Tibial nerve (tissue), 4 donors: ENCODE measurements around the gene CLEC2D. TPM values are rescaled to one million over a fixed set of nuclear protein-coding genes. Genes with fewer than 3 reads are reported as not detected.

Experiments
- DNase-seq, 2 donors: peaks; one replicate each; pipeline ENCODE4 v3.0.0-alpha.2; 2019; ENCODE audit warnings: low spot score in 2 of 2
- H3K27ac ChIP-seq, 4 donors: fragments of 200-600 bp; sonication (generic) in 3 of 4; one replicate each; pipeline ENCODE4 v1.5.1; 2017 to 2019; ENCODE audit warnings: mild to moderate bottlenecking in 1 of 4
- H3K27me3 ChIP-seq, 2 donors: fragments of 200-600 bp; sonication (generic) in 1 of 2; one replicate each; pipeline versions ENCODE4 v1.5.1 to v1.6.0; 2017 to 2019
- H3K36me3 ChIP-seq, 3 donors: fragments of 200-600 bp; sonication (generic); one replicate each; pipeline ENCODE4 v1.5.1; 2018 to 2019
- H3K4me1 ChIP-seq, 4 donors: fragments of 200-600 bp; sonication (generic) in 3 of 4; one replicate each; pipeline ENCODE4 v1.5.1; 2017 to 2019
- H3K4me3 ChIP-seq, 4 donors: fragments of 200-600 bp; sonication (generic) in 3 of 4; one replicate each; pipeline ENCODE4 v1.5.1; 2017 to 2019; ENCODE audit warnings: mild to moderate bottlenecking in 1 of 4, moderate library complexity in 1 of 4
- H3K9me3 ChIP-seq, 4 donors: fragments of 200-600 bp; sonication (generic) in 3 of 4; one replicate each; pipeline ENCODE4 v1.5.1; 2017 to 2019
- CTCF ChIP-seq, 5 experiments: fragments of 200-600 bp in 3 of 5; fragments of 450-650 bp in 2 of 5; sonication (generic) in 3 of 5; IDR thresholded peaks; one replicate each; pipeline ENCODE4 v1.5.1; 2016 to 2019; ENCODE audit warnings: antibody characterized with exemption in 5 of 5, mild to moderate bottlenecking in 3 of 5, moderate library complexity in 2 of 5
- EP300 ChIP-seq, 2 donors: sonication (generic); formaldehyde crosslinking; IDR thresholded peaks; one replicate each; pipeline ENCODE4 v1.6.1; 2017; ENCODE audit warnings: antibody characterized with exemption in 2 of 2, mild to moderate bottlenecking in 1 of 2
- POLR2A ChIP-seq, 2 donors: fragments of 450-650 bp; IDR thresholded peaks; one replicate each; pipeline ENCODE4 v1.6.1; 2017; ENCODE audit warnings: antibody characterized with exemption in 2 of 2, mild to moderate bottlenecking in 2 of 2, moderate library complexity in 2 of 2
- WGBS, 2 donors: methylation state at CpG; one replicate each; pipeline ENCODE4 v1.1.5; 2018; 5-methylcytosine and 5-hydroxymethylcytosine counted together
- total RNA-seq, 4 donors: library from RNA; depleted of rRNA; stranded (reverse); fragments of >200 nt; gene quantifications; one replicate each; pipeline ENCODE4 v1.1.0, GENCODE V29; 2016

The CLEC2D gene
- total RNA-seq, 4 donors from 2014 or later = 9.6 to 19.0 (median 13.2) TPM

GRCh38 chr12:9697619-9698018 is 28.1 kb downstream of the CLEC2D start:
- Histone ChIP-seq H3K4me3 (no peak overlapping the region), H3K9me3 (peaks cover 0 to 47% (median 2%) of the 10 kb centered on the region in 4 donors), H3K4me1 (peaks cover 0 to 9% (median 3%) of the 10 kb centered on the region in 4 donors), H3K27ac (no peak overlapping the region), H3K27me3 (no peaks in the 10 kb centered on the region), H3K36me3 (peaks cover 0 to 45% (median 4%) of the 10 kb centered on the region in 3 donors)
- TF ChIP-seq EP300 (IDR thresholded peaks at IDR 0.05) (no peak), CTCF (IDR thresholded peaks at IDR 0.05) (no peak), POLR2A (IDR thresholded peaks at IDR 0.05) (no peak)
- DNase-seq = no peak

GRCh38 chr12:9698681-9699080 is 29.2 kb downstream of the CLEC2D start:
- peaks cover 0 to 47% (median 2%) of the 10 kb centered on the region in 4 donors for H3K9me3 ChIP-seq
- DNase-seq = no peak
- TF ChIP-seq CTCF (IDR thresholded peaks at IDR 0.05) = no peak
- no peak for TF ChIP-seq EP300 (IDR thresholded peaks at IDR 0.05)
- TF ChIP-seq POLR2A (IDR thresholded peaks at IDR 0.05) = no peak
- H3K4me1 ChIP-seq = peaks cover 0 to 9% (median 3%) of the 10 kb centered on the region in 4 donors
- no peaks in the 10 kb centered on the region for H3K27me3 ChIP-seq
- H3K36me3 ChIP-seq = peaks cover 0 to 35% (median under 1%) of the 10 kb centered on the region in 3 donors
- no peak overlapping the region for H3K4me3 ChIP-seq
- H3K27ac ChIP-seq = no peak overlapping the region
- WGBS, 2 donors = 84 to 86% methylated on average over 2 of the region's 2 CpGs

DNA sequence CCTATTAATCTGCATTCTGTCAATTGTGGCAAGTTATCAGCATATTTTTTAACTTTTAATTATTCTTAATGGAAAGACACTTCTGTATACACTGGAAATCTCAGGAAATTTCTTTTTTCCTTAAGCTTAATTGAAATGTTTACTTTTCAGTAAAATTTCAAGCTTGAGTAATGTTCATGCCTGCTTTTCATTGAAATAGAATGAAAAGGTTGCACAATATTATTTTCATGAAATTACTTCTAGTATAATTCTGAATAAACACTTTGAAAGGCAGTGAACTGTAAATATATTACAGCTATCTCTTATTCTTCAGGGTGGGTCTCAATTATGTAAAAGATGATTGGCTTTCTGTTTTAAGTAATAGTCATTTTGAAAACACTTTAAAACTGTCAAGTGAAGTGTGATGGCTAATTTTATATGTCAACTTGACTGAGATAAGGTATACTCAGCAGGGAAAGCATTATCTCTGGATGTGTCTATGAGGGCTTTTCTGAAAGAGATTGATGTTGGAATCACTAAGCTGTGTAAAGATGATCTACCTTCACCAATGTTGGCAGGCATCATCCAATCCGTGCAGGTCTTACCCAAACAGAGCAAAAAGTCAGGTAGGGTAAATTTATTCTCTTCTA is 29.9 kb downstream of the CLEC2D start:
- no peak overlapping the region for H3K27ac ChIP-seq
- 75 to 87% methylated on average over 1 of the region's 1 CpG for WGBS, 2 donors
- peaks cover 0 to 47% (median 2%) of the 10 kb centered on the region in 4 donors for H3K9me3 ChIP-seq
- peaks cover 0 to 28% (median 0%) of the 10 kb centered on the region in 3 donors for H3K36me3 ChIP-seq
- H3K4me1 ChIP-seq = peaks cover 0 to 9% (median 3%) of the 10 kb centered on the region in 4 donors
- no peak overlapping the region for H3K4me3 ChIP-seq
- no peak for DNase-seq
- TF ChIP-seq CTCF (IDR thresholded peaks at IDR 0.05) (no peak), POLR2A (IDR thresholded peaks at IDR 0.05) (no peak), EP300 (IDR thresholded peaks at IDR 0.05) (no peak)
- no peaks in the 10 kb centered on the region for H3K27me3 ChIP-seq

GRCh38 chr12:9699898-9700605 is 30.5 kb downstream of the CLEC2D start:
- peaks cover 0 to 9% (median 3%) of the 10 kb centered on the region in 4 donors for H3K4me1 ChIP-seq
- no peak for DNase-seq
- WGBS, 2 donors = 68 to 79% methylated on average over 2 of the region's 2 CpGs
- peaks cover 0 to 42% (median 2%) of the 10 kb centered on the region in 4 donors for H3K9me3 ChIP-seq
- H3K36me3 ChIP-seq = peaks cover 0 to 21% (median 0%) of the 10 kb centered on the region in 3 donors
- TF ChIP-seq POLR2A (IDR thresholded peaks at IDR 0.05) (no peak), EP300 (IDR thresholded peaks at IDR 0.05) (no peak), CTCF (IDR thresholded peaks at IDR 0.05) (no peak)
- H3K4me3 ChIP-seq = no peak overlapping the region
- no peak overlapping the region for H3K27ac ChIP-seq
- no peaks in the 10 kb centered on the region for H3K27me3 ChIP-seq

GRCh38 chr12:9700606-9700956 is 31.1 kb downstream of the CLEC2D start:
- DNase-seq = no peak
- Histone ChIP-seq H3K27me3 (no peaks in the 10 kb centered on the region), H3K27ac (no peak overlapping the region), H3K9me3 (peaks cover 0 to 37% (median 2%) of the 10 kb centered on the region in 4 donors), H3K36me3 (peaks cover 0 to 16% (median 0%) of the 10 kb centered on the region in 3 donors), H3K4me1 (peaks cover 0 to 9% (median 3%) of the 10 kb centered on the region in 4 donors), H3K4me3 (no peak overlapping the region)
- 82 to 83% methylated on average over 2 of the region's 2 CpGs for WGBS, 2 donors
- TF ChIP-seq CTCF (IDR thresholded peaks at IDR 0.05) (no peak), POLR2A (IDR thresholded peaks at IDR 0.05) (no peak), EP300 (IDR thresholded peaks at IDR 0.05) (no peak)
